Thymus (tissue), 11 donors: Measurements from ENCODE around the gene GRID1. TPM values are rescaled to one million over a fixed set of nuclear protein-coding genes. Genes with fewer than 3 reads are reported as not detected.
"Not testable (repeated sequence)": the region's sequence is repeated elsewhere in the genome, so short reads cannot be mapped to it uniquely, and the experiment has no call there.

Experiments used
- DNase-seq, 9 donors: peaks; one replicate each; pipeline ENCODE4 v3.0.0-alpha.2; 2013; ENCODE audit warnings: low spot score in 9 of 9, low read depth in 6 of 9, missing footprints in 1 of 9
- H3K27ac ChIP-seq, 2 donors: one replicate each; pipeline ENCODE4 v1.5.1; 2013; ENCODE audit warnings: control low read depth in 1 of 2, low read depth in 1 of 2, low read length in 1 of 2, mild to moderate bottlenecking in 1 of 2, moderate library complexity in 1 of 2
- H3K27me3 ChIP-seq, 2 donors: one replicate each; pipeline ENCODE4 v1.5.1; 2013; ENCODE audit warnings: low read length in 1 of 2; ENCODE audit not compliant: control insufficient read depth in 2 of 2, insufficient read depth in 1 of 2
- H3K36me3 ChIP-seq, 2 donors: one replicate each; pipeline ENCODE4 v1.5.1; 2013; ENCODE audit warnings: low read length in 1 of 2, mild to moderate bottlenecking in 1 of 2, moderate library complexity in 1 of 2; ENCODE audit not compliant: control insufficient read depth in 2 of 2, insufficient read depth in 2 of 2
- H3K4me1 ChIP-seq, 2 donors: one replicate each; pipeline ENCODE4 v1.5.1; 2013; ENCODE audit warnings: low read length in 2 of 2; ENCODE audit not compliant: control insufficient read depth in 2 of 2, insufficient read depth in 2 of 2
- H3K4me3 ChIP-seq, 2 donors: one replicate each; pipeline ENCODE4 v1.5.1; 2013; ENCODE audit warnings: low read length in 2 of 2, control low read depth in 1 of 2, mild to moderate bottlenecking in 1 of 2
- H3K9me3 ChIP-seq, 2 donors: one replicate each; pipeline ENCODE4 v1.5.1; 2013; ENCODE audit warnings: low read length in 1 of 2, mild to moderate bottlenecking in 1 of 2; ENCODE audit not compliant: control insufficient read depth in 2 of 2, insufficient read depth in 1 of 2
- WGBS: extraction: QIAGEN DNeasy Blood & Tissue Kit; methylation state at CpG from one replicate; pipeline ENCODE4 v1.1.7; 2013; 5-methylcytosine and 5-hydroxymethylcytosine counted together
- polyA plus RNA-seq: library from polyadenylated mRNA; stranded (reverse); fragments of 200-250 nt; gene quantifications from one replicate; pipeline ENCODE4 v1.2.3, GENCODE V29; 2013
- total RNA-seq: library from RNA; stranded (reverse); fragments of 120-200 nt; gene quantifications from one replicate; pipeline ENCODE4 v1.2.4, GENCODE V29; 2013
- donor health status: healthy.

GRID1 gene
- total and polyA plus RNA-seq, 2 donors: 0.33 to 0.46 TPM

- peaks cover 0 to 2% of the 10 kb centered on the region in 2 donors for H3K4me1 ChIP-seq
- H3K36me3 ChIP-seq: no peaks in the 10 kb centered on the region
- H3K27me3 ChIP-seq: no peaks in the 10 kb centered on the region
- no peak overlapping the region for H3K27ac ChIP-seq
- peak in 1 of 9 donors; percentile 13 for DNase-seq
- 55% methylated on average over 5 of the region's 5 CpGs for WGBS
- H3K4me3 ChIP-seq: no peak overlapping the region
- H3K9me3 ChIP-seq: no peaks in the 10 kb centered on the region
These were observed 266.0 kb downstream of the GRID1 start for GRCh38 chr10:86100581-86101061.

- no peak for DNase-seq
- Histone ChIP-seq H3K27ac (no peak overlapping the region), H3K27me3 (no peaks in the 10 kb centered on the region), H3K4me3 (no peak overlapping the region), H3K9me3 (no peaks in the 10 kb centered on the region), H3K36me3 (no peaks in the 10 kb centered on the region), H3K4me1 (peaks cover 0 to 2% of the 10 kb centered on the region in 2 donors)
- WGBS: 90% methylated on average over 3 of the region's 3 CpGs
These were observed 266.9 kb downstream of the GRID1 start for GRCh38 chr10:86099542-86100334.

- Histone ChIP-seq H3K4me1 (no peaks in the 10 kb centered on the region), H3K9me3 (no peaks in the 10 kb centered on the region), H3K27me3 (no peaks in the 10 kb centered on the region), H3K36me3 (no peaks in the 10 kb centered on the region), H3K4me3 (no peak overlapping the region), H3K27ac (no peak overlapping the region)
- no peak for DNase-seq
- 66% methylated on average over 5 of the region's 5 CpGs for WGBS
These were observed 268.3 kb downstream of the GRID1 start for GRCh38 chr10:86098187-86098881.

GRCh38 chr10:86095061-86095460 lies 271.5 kb downstream of the GRID1 start:
- not testable (repeated sequence) for H3K4me1 ChIP-seq, H3K27ac ChIP-seq, DNase-seq, H3K4me3 ChIP-seq, H3K27me3 ChIP-seq, H3K9me3 ChIP-seq, H3K36me3 ChIP-seq
- WGBS: 88% methylated on average over 1 of the region's 1 CpG

- H3K27ac ChIP-seq, H3K4me1 ChIP-seq, H3K36me3 ChIP-seq, DNase-seq, H3K9me3 ChIP-seq, H3K27me3 ChIP-seq, H3K4me3 ChIP-seq: not testable (repeated sequence)
- WGBS: 90% methylated on average over 1 of the region's 1 CpG
These were observed 274.3 kb downstream of the GRID1 start for GRCh38 chr10:86092311-86092710.

GRCh38 chr10:86091216-86091615 lies 275.4 kb downstream of the GRID1 start:
- no peak for DNase-seq
- H3K4me1 ChIP-seq: no peaks in the 10 kb centered on the region
- no peaks in the 10 kb centered on the region for H3K27me3 ChIP-seq
- no peak overlapping the region for H3K4me3 ChIP-seq
- no peaks in the 10 kb centered on the region for H3K36me3 ChIP-seq
- peaks cover 0 to 1% of the 10 kb centered on the region in 2 donors for H3K9me3 ChIP-seq
- H3K27ac ChIP-seq: no peak overlapping the region
- WGBS: 92% methylated on average over 9 of the region's 9 CpGs

- no peaks in the 10 kb centered on the region for H3K4me1 ChIP-seq
- no peak overlapping the region for H3K27ac ChIP-seq
- no peak for DNase-seq
- peaks cover 0 to 1% of the 10 kb centered on the region in 2 donors for H3K9me3 ChIP-seq
- no peaks in the 10 kb centered on the region for H3K36me3 ChIP-seq
- H3K4me3 ChIP-seq: no peak overlapping the region
- 96% methylated on average over 3 of the region's 3 CpGs for WGBS
- H3K27me3 ChIP-seq: no peaks in the 10 kb centered on the region
These were observed 275.8 kb downstream of the GRID1 start for GRCh38 chr10:86090807-86091206.

- no peaks in the 10 kb centered on the region for H3K36me3 ChIP-seq
- H3K4me3 ChIP-seq: no peak overlapping the region
- H3K27me3 ChIP-seq: no peaks in the 10 kb centered on the region
- peaks cover 0 to 1% of the 10 kb centered on the region in 2 donors for H3K9me3 ChIP-seq
- no peak overlapping the region for H3K27ac ChIP-seq
- no peaks in the 10 kb centered on the region for H3K4me1 ChIP-seq
- WGBS: 66% methylated on average over 9 of the region's 9 CpGs
- DNase-seq: no peak
These were observed 278.9 kb downstream of the GRID1 start for GRCh38 chr10:86087716-86088115.

- H3K27me3 ChIP-seq: no peaks in the 10 kb centered on the region
- H3K4me3 ChIP-seq: no peak overlapping the region
- no peaks in the 10 kb centered on the region for H3K36me3 ChIP-seq
- no peak for DNase-seq
- H3K9me3 ChIP-seq: peaks cover 0 to under 1% of the 10 kb centered on the region in 2 donors
- H3K4me1 ChIP-seq: no peaks in the 10 kb centered on the region
- 96% methylated on average over 4 of the region's 4 CpGs for WGBS
- H3K27ac ChIP-seq: no peak overlapping the region
These were observed 280.2 kb downstream of the GRID1 start for GRCh38 chr10:86086418-86086817.
